Mesodermal cell (in vitro differentiated cells): ENCODE results near the gene PLD5.

Experiments
- H3K27ac ChIP-seq: 2 replicates; pipeline ENCODE4 v1.7.0; 2013; ENCODE audit warnings: mild to moderate bottlenecking, low read depth, low read length, moderate library complexity; ENCODE audit not compliant: severe bottlenecking
- H3K36me3 ChIP-seq: 2 replicates; pipeline ENCODE4 v1.7.1; 2013; ENCODE audit warnings: mild to moderate bottlenecking, low read length, moderate library complexity; ENCODE audit not compliant: control insufficient read depth, insufficient read depth
- H3K4me1 ChIP-seq: one replicate; pipeline ENCODE4 v1.7.1; 2013; ENCODE audit warnings: mild to moderate bottlenecking, low read length; ENCODE audit not compliant: insufficient read depth, control insufficient read depth, poor library complexity, severe bottlenecking
- H3K4me3 ChIP-seq: 2 replicates; pipeline ENCODE4 v1.7.0; 2013; ENCODE audit warnings: low read length, control low read depth, mild to moderate bottlenecking; ENCODE audit not compliant: insufficient read depth, poor library complexity, severe bottlenecking; ENCODE audit errors: extremely low read depth
- H3K9me3 ChIP-seq: 2 replicates; pipeline ENCODE4 v1.7.1; 2013; ENCODE audit warnings: mild to moderate bottlenecking, low read length, moderate library complexity; ENCODE audit not compliant: control insufficient read depth
- WGBS, 2 experiments: methylation state at CpG; one replicate each; pipeline ENCODE4 v1.1.5; 2013; ENCODE audit warnings: missing lambda C conversion rate in 2 of 2; ENCODE audit not compliant: insufficient coverage in 2 of 2; 5-methylcytosine and 5-hydroxymethylcytosine counted together

The PLD5 gene

DNA sequence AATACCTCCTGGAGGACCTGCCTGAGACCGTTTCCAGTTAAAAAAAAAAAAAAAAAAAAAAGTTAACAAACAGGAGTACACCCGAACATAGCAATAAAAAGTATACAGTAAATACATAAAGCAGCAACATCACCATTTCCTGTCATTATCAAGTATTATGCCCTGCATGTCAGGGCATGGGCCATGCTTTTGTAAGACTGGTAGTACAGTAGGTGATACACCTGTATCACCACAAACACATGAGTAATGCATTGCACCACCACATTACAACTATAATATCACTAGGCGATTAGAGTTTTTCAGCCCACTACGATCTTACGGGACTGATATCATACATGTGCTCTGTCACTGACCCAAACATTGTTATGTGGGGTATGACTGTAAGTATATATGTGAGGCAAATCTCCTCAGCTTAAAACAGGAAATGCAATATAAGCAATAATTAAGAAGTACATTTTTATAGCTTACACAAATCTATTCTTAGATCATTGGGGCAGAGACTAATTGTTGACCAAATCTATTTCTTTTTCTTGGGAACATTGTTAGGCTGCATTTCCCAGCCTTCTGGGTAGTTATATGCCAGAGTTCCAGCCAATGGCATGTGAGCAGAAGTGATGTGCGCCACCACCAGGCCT, 98.1 kb downstream of the PLD5 start:
- WGBS, 2 experiments = no CpG with 5 or more reads among the region's 6 CpGs
- H3K9me3 ChIP-seq = no peaks in the 10 kb centered on the region
- no peak overlapping the region for H3K27ac ChIP-seq
- no peak overlapping the region for H3K4me3 ChIP-seq
- no peaks in the 10 kb centered on the region for H3K4me1 ChIP-seq
- no peaks in the 10 kb centered on the region for H3K36me3 ChIP-seq

GRCh38 chr1:242425232-242425631, 99.3 kb downstream of the PLD5 start:
- H3K36me3 ChIP-seq = no peaks in the 10 kb centered on the region
- WGBS, 2 experiments = 100% methylated on average over 1 of the region's 4 CpGs
- no peaks in the 10 kb centered on the region for H3K4me1 ChIP-seq
- H3K4me3 ChIP-seq = no peak overlapping the region
- H3K9me3 ChIP-seq = no peaks in the 10 kb centered on the region
- H3K27ac ChIP-seq = no peak overlapping the region

- H3K4me1 ChIP-seq = no peaks in the 10 kb centered on the region
- WGBS, 2 experiments = 86 to 100% methylated on average over 1 of the region's 1 CpG
- H3K27ac ChIP-seq = no peak overlapping the region
Observed at GRCh38 chr1:242416657-242417056, 107.8 kb downstream of the PLD5 start.

GRCh38 chr1:242412921-242413320, 111.6 kb downstream of the PLD5 start:
- H3K27ac ChIP-seq = no peak overlapping the region
- H3K4me3 ChIP-seq = no peak overlapping the region
- no peaks in the 10 kb centered on the region for H3K4me1 ChIP-seq
- H3K9me3 ChIP-seq = no peaks in the 10 kb centered on the region
- WGBS, 2 experiments = 92 to 100% methylated on average over 1 to 4 of the region's 6 CpGs
- H3K36me3 ChIP-seq = no peaks in the 10 kb centered on the region

More at GRCh38 chr1:242416657-242417056, 107.8 kb downstream of the PLD5 start:
- H3K36me3 ChIP-seq = no peaks in the 10 kb centered on the region
- H3K4me3 ChIP-seq = no peak overlapping the region
- H3K9me3 ChIP-seq = no peaks in the 10 kb centered on the region

GRCh38 chr1:242411901-242412300, 112.6 kb downstream of the PLD5 start:
- Histone ChIP-seq H3K27ac (no peak overlapping the region), H3K4me1 (no peaks in the 10 kb centered on the region), H3K36me3 (no peaks in the 10 kb centered on the region), H3K4me3 (no peak overlapping the region), H3K9me3 (no peaks in the 10 kb centered on the region)

- Histone ChIP-seq H3K4me3 (no peak overlapping the region), H3K27ac (no peak overlapping the region), H3K9me3 (no peaks in the 10 kb centered on the region), H3K36me3 (no peaks in the 10 kb centered on the region), H3K4me1 (no peaks in the 10 kb centered on the region)
- WGBS, 2 experiments = 63 to 83% methylated on average over 2 of the region's 2 CpGs
Observed at GRCh38 chr1:242405947-242406346, 118.5 kb downstream of the PLD5 start.

- H3K36me3 ChIP-seq = no peaks in the 10 kb centered on the region
- H3K4me3 ChIP-seq = no peak overlapping the region
- H3K27ac ChIP-seq = no peak overlapping the region
- WGBS, 2 experiments = 88 to 93% methylated on average over 2 of the region's 5 CpGs
- no peaks in the 10 kb centered on the region for H3K4me1 ChIP-seq
- H3K9me3 ChIP-seq = no peaks in the 10 kb centered on the region
Observed at GRCh38 chr1:242404296-242404695, 120.2 kb downstream of the PLD5 start.

GRCh38 chr1:242402956-242403355, 121.5 kb downstream of the PLD5 start:
- no peak overlapping the region for H3K27ac ChIP-seq
- no peaks in the 10 kb centered on the region for H3K4me1 ChIP-seq
- WGBS, 2 experiments = 96 to 100% methylated on average over 3 of the region's 5 CpGs

DNA sequence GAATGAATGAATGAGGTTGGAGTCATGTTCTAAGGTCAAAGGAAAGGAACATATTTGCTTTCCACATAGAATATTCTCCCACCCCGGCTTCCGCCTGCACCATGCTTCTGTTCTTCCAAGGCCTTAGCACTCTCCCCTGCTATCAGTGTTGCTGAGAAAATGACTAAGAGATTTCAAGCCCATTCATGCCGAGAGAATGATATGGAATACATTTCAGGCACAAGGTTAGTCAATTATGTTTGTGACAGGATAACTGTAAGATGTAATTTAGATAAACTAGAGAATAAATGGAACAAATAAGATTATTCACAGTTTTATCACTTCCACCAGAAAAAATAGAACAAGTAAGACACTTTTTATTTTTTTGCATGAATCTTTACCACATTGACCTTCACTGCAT, 122.6 kb downstream of the PLD5 start:
- Histone ChIP-seq H3K27ac (no peak overlapping the region), H3K4me1 (no peaks in the 10 kb centered on the region), H3K36me3 (no peaks in the 10 kb centered on the region), H3K9me3 (no peaks in the 10 kb centered on the region), H3K4me3 (no peak overlapping the region)
- WGBS, 2 experiments = no CpG with 5 or more reads among the region's 3 CpGs

More at GRCh38 chr1:242402956-242403355, 121.5 kb downstream of the PLD5 start:
- no peaks in the 10 kb centered on the region for H3K36me3 ChIP-seq
- no peaks in the 10 kb centered on the region for H3K9me3 ChIP-seq
- H3K4me3 ChIP-seq = no peak overlapping the region

- Histone ChIP-seq H3K4me3 (no peak overlapping the region), H3K36me3 (no peaks in the 10 kb centered on the region), H3K4me1 (no peaks in the 10 kb centered on the region), H3K27ac (no peak overlapping the region), H3K9me3 (no peaks in the 10 kb centered on the region)
- WGBS, 2 experiments = 92 to 95% methylated on average over 3 of the region's 5 CpGs
Observed at GRCh38 chr1:242398351-242398750, 126.1 kb downstream of the PLD5 start.

- Histone ChIP-seq H3K4me3 (no peak overlapping the region), H3K9me3 (no peaks in the 10 kb centered on the region), H3K36me3 (no peaks in the 10 kb centered on the region), H3K4me1 (no peaks in the 10 kb centered on the region), H3K27ac (no peak overlapping the region)
Observed at GRCh38 chr1:242391896-242392295, 132.6 kb downstream of the PLD5 start.
